ENCODE measurements around the gene ZMYND8.
"Not testable (repeated sequence)": the region's sequence is repeated elsewhere in the genome, so short reads cannot be mapped to it uniquely, and the experiment has no call there.

ZMYND8 gene

DNA sequence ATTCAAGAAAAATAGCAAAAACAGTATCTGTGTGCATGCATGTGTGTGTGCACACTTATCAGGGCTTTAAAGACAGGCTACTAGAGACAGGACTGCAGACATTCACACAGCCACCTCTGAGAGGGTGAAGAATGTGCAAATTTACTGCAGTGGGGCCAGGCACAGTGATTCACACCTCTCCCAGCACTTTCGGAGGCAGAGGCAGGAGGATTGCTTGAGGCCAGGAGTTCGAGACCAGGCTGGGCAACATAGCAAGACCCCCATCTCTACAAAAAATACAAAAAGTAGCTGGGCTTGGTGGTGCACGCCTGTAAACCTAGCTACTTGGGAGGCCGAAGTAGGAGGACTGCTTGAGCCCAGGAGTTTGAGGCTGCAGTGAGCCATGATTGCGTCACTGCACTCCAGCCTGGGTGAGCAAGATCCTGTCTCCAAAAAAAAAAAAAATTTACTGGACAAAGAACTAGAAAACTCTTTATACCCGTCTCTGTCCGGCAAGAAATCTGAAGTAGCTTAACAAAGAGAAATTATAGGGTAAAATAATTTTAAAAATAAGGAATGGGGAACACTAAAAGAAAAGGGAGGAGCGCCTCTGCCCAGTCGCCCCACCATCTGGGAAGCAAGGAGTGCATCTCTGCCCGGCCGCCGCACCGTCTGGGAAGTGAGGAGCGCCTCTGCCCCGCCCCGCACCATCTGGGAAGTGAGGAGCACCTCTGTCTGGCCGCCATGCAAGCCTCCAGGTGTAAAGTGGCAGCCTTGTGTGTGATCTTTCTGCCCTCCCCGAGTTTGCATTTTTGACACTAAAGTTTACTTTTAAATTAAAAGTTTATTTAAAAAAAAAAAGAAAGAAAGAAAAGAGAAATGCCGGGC, 105.1 kb downstream of the ZMYND8 start:
- Histone ChIP-seq H3K9ac (ENCODE audit: low read depth, low read length) (no peak overlapping the region), H3K27me3 (ENCODE audit: control insufficient read depth, insufficient read depth, low read length) (no peaks in the 10 kb centered on the region), H3K4me1 (ENCODE audit: control insufficient read depth, insufficient read depth, low read length) (no peaks in the 10 kb centered on the region), H3K4me3 (ENCODE audit: low read depth, low read length) (no peak overlapping the region), H3K9me3 (ENCODE audit: control insufficient read depth, insufficient read depth, low read length) (no peaks in the 10 kb centered on the region), H3K36me3 (ENCODE audit: control insufficient read depth, insufficient read depth, low read length) (peaks cover 46% of the 10 kb centered on the region)

DNA sequence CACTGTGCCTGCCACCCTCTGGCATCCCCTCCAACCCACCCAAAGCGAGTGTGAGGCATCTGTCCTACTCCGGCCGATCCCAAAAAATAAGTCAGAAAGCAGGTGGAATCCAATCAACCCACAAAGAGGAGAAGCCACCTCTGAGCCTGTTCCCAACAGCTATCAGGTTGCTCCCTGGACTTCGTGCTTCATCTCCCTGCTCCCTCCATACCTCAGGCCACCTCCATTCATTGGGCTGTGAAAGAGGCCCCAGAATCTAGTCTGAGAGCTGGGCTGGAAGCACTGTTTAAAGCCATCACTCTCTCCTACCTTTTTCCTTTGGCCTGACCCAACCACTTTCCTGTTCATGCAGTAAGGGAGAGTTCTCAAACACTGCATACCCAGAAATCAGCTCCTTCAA, 106.1 kb downstream of the ZMYND8 start:
- H3K27me3 ChIP-seq (ENCODE audit: control insufficient read depth, insufficient read depth, low read length): no peaks in the 10 kb centered on the region
- H3K4me3 ChIP-seq (ENCODE audit: low read depth, low read length): no peak overlapping the region
- H3K9ac ChIP-seq (ENCODE audit: low read depth, low read length): no peak overlapping the region
- H3K36me3 ChIP-seq (ENCODE audit: control insufficient read depth, insufficient read depth, low read length): peaks cover 56% of the 10 kb centered on the region
- no peaks in the 10 kb centered on the region for H3K4me1 ChIP-seq (ENCODE audit: control insufficient read depth, insufficient read depth, low read length)
- H3K9me3 ChIP-seq (ENCODE audit: control insufficient read depth, insufficient read depth, low read length): no peaks in the 10 kb centered on the region

GRCh38 chr20:47249913-47250312, 106.6 kb downstream of the ZMYND8 start:
- Histone ChIP-seq H3K9me3 (ENCODE audit: control insufficient read depth, insufficient read depth, low read length) (no peaks in the 10 kb centered on the region), H3K4me3 (ENCODE audit: low read depth, low read length) (no peak overlapping the region), H3K36me3 (ENCODE audit: control insufficient read depth, insufficient read depth, low read length) (peaks cover 55% of the 10 kb centered on the region), H3K27me3 (ENCODE audit: control insufficient read depth, insufficient read depth, low read length) (no peaks in the 10 kb centered on the region), H3K9ac (ENCODE audit: low read depth, low read length) (no peak overlapping the region), H3K4me1 (ENCODE audit: control insufficient read depth, insufficient read depth, low read length) (no peaks in the 10 kb centered on the region)

DNA sequence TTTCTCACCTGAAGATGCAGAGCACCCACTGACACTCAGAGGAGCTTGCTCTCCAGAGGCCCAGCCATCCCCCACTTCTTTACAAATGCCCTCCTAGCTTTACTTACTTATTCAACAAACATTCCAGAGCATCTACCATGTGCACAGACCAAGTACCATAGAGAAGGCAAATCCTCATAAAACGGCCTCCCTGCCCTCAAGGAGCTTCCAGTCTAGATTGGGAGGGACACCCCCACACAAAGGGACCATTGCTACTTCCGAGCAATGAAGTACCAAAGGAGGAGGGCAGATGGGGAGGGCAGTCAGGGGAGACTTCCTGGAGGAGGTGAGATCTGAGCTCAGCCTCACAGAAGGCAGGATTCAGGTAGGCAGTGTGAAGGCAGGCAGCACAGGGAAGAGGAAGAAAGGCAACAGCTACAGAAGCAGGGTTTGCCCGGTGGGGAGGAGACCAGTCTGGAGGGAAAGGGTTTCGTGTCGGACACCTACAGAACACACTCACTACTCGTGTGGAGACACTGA, 108.0 kb downstream of the ZMYND8 start:
- Histone ChIP-seq H3K9me3 (ENCODE audit: control insufficient read depth, insufficient read depth, low read length) (no peaks in the 10 kb centered on the region), H3K9ac (ENCODE audit: low read depth, low read length) (no peak overlapping the region), H3K4me1 (ENCODE audit: control insufficient read depth, insufficient read depth, low read length) (no peaks in the 10 kb centered on the region), H3K4me3 (ENCODE audit: low read depth, low read length) (no peak overlapping the region), H3K36me3 (ENCODE audit: control insufficient read depth, insufficient read depth, low read length) (peaks cover 57% of the 10 kb centered on the region), H3K27me3 (ENCODE audit: control insufficient read depth, insufficient read depth, low read length) (no peaks in the 10 kb centered on the region)

- Histone ChIP-seq H3K36me3 (ENCODE audit: control insufficient read depth, insufficient read depth, low read length) (peaks cover 57% of the 10 kb centered on the region), H3K4me3 (ENCODE audit: low read depth, low read length) (no peak overlapping the region), H3K4me1 (ENCODE audit: control insufficient read depth, insufficient read depth, low read length) (no peaks in the 10 kb centered on the region), H3K27me3 (ENCODE audit: control insufficient read depth, insufficient read depth, low read length) (no peaks in the 10 kb centered on the region), H3K9ac (ENCODE audit: low read depth, low read length) (no peak overlapping the region), H3K9me3 (ENCODE audit: control insufficient read depth, insufficient read depth, low read length) (no peaks in the 10 kb centered on the region)
Observed at GRCh38 chr20:47247972-47248371, 108.5 kb downstream of the ZMYND8 start.

- H3K9me3 ChIP-seq (ENCODE audit: control insufficient read depth, insufficient read depth, low read length): no peaks in the 10 kb centered on the region
- H3K27me3 ChIP-seq (ENCODE audit: control insufficient read depth, insufficient read depth, low read length): no peaks in the 10 kb centered on the region
- no peak overlapping the region for H3K4me3 ChIP-seq (ENCODE audit: low read depth, low read length)
- H3K9ac ChIP-seq (ENCODE audit: low read depth, low read length): no peak overlapping the region
- peaks cover 60% of the 10 kb centered on the region for H3K36me3 ChIP-seq (ENCODE audit: control insufficient read depth, insufficient read depth, low read length)
- H3K4me1 ChIP-seq (ENCODE audit: control insufficient read depth, insufficient read depth, low read length): no peaks in the 10 kb centered on the region
Observed at GRCh38 chr20:47246061-47246777, 110.3 kb downstream of the ZMYND8 start.

DNA sequence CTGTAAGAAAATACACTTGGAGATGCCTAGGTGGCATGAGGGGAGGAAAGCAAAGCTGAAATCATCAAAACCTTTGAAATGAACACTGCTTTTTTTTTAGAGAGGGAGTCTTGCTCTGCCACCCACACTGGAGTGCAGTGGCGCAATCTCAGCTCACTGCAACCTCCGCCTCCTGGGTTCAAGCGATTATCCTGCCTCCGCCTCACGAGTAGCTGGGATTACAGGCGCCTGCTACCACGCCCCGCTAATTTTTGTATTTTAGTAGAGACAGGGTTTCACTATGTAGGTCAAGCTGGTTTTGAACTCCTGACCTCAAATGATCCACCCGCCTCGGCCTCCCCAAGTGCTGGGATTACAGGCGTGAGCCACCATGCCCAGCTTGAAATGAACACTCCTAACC, 111.3 kb downstream of the ZMYND8 start:
- peaks cover 51% of the 10 kb centered on the region for H3K36me3 ChIP-seq (ENCODE audit: control insufficient read depth, insufficient read depth, low read length)

DNA sequence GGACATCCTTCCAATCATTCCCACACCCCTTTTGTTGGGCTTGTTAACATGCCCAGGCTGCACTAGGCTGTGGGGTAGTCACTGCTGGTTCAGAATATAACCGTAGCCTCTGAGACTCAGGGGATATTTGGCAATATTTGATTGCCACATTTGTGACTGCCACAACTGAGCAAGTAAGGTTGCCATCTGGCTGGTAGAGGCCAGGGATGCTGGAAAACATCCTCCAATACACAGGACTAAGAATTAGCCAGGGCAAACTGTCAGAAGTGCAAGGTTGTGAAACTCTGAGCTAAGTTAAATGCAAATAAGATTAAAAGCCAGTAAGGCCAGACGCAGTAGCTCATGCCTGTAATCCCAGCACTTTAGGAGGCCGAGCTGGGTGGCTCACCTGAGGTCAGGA, 112.0 kb downstream of the ZMYND8 start:
- Histone ChIP-seq H3K4me1 (ENCODE audit: control insufficient read depth, insufficient read depth, low read length) (no peaks in the 10 kb centered on the region), H3K27me3 (ENCODE audit: control insufficient read depth, insufficient read depth, low read length) (no peaks in the 10 kb centered on the region), H3K4me3 (ENCODE audit: low read depth, low read length) (no peak overlapping the region), H3K36me3 (ENCODE audit: control insufficient read depth, insufficient read depth, low read length) (peaks cover 45% of the 10 kb centered on the region), H3K9me3 (ENCODE audit: control insufficient read depth, insufficient read depth, low read length) (no peaks in the 10 kb centered on the region), H3K9ac (ENCODE audit: low read depth, low read length) (no peak overlapping the region)

More for the DNA sequence above, 111.3 kb downstream of the ZMYND8 start:
- H3K4me1 ChIP-seq (ENCODE audit: control insufficient read depth, insufficient read depth, low read length); H3K9me3 ChIP-seq (ENCODE audit: control insufficient read depth, insufficient read depth, low read length); H3K27me3 ChIP-seq (ENCODE audit: control insufficient read depth, insufficient read depth, low read length); H3K4me3 ChIP-seq (ENCODE audit: low read depth, low read length); H3K9ac ChIP-seq (ENCODE audit: low read depth, low read length): not testable (repeated sequence)

DNA sequence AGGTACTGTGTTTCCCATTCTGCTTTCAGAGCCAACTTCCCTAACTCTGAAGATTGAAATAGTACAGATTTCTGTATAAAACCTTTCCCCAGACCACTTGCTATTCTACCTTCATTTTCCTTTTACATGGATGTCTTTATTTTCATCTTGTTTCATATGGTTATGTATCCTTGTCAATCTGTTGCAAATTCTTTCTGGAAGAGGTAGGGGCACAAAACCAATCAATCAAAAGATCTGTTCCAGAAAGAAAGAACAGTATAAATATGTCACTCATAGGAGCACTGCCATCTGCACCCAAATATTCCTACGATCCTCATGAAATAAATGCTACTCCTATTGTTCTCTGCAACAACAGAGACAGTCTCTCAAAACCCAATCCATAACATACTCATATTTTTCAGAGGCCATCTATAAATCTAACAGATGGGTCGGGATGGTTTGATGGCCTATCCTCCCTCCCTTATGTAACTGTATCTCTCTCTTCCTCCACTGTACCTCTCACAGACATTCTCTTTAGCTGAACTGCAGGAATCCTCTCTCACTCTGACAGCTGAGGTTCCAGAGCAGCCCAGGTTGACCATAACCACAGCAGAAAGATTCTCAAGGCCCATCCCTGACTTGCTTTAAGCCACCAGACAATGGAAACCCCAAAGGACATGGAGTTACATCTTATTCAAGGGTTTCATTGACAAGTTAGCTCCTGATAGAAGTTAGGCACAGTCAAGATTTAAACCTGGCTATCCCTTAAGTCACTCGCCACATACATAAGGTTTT, 112.8 kb downstream of the ZMYND8 start:
- peaks cover 45% of the 10 kb centered on the region for H3K36me3 ChIP-seq (ENCODE audit: control insufficient read depth, insufficient read depth, low read length)

DNA sequence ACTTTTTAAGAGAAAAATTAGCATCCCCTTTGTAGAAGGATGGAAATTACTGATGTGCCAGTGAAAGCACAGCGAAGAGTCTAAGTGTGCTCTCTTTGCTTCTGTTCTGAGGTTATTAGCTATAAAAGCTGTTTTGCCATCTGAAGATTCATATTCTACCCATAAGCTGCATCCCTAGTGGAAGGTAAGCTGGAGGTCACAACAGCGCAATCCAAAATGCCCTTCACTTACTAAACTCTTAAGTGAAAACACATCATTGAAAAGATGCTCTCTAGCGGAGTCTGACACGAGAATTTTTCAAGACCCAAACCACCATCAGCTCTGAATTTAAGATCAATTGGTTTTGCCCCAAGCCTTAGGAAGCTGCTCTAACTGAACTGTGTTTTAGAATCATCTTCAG, 113.5 kb downstream of the ZMYND8 start:
- H3K4me3 ChIP-seq (ENCODE audit: low read depth, low read length): no peak overlapping the region
- no peaks in the 10 kb centered on the region for H3K9me3 ChIP-seq (ENCODE audit: control insufficient read depth, insufficient read depth, low read length)
- H3K9ac ChIP-seq (ENCODE audit: low read depth, low read length): no peak overlapping the region
- no peaks in the 10 kb centered on the region for H3K4me1 ChIP-seq (ENCODE audit: control insufficient read depth, insufficient read depth, low read length)
- peaks cover 43% of the 10 kb centered on the region for H3K36me3 ChIP-seq (ENCODE audit: control insufficient read depth, insufficient read depth, low read length)
- no peaks in the 10 kb centered on the region for H3K27me3 ChIP-seq (ENCODE audit: control insufficient read depth, insufficient read depth, low read length)

More for the DNA sequence above, 112.8 kb downstream of the ZMYND8 start:
- H3K4me3 ChIP-seq (ENCODE audit: low read depth, low read length): no peak overlapping the region
- no peaks in the 10 kb centered on the region for H3K27me3 ChIP-seq (ENCODE audit: control insufficient read depth, insufficient read depth, low read length)
- no peaks in the 10 kb centered on the region for H3K4me1 ChIP-seq (ENCODE audit: control insufficient read depth, insufficient read depth, low read length)
- no peak overlapping the region for H3K9ac ChIP-seq (ENCODE audit: low read depth, low read length)
- H3K9me3 ChIP-seq (ENCODE audit: control insufficient read depth, insufficient read depth, low read length): no peaks in the 10 kb centered on the region

GRCh38 chr20:47241345-47241781, 115.1 kb downstream of the ZMYND8 start:
- H3K36me3 ChIP-seq (ENCODE audit: control insufficient read depth, insufficient read depth, low read length): peaks cover 48% of the 10 kb centered on the region
- no peaks in the 10 kb centered on the region for H3K27me3 ChIP-seq (ENCODE audit: control insufficient read depth, insufficient read depth, low read length)
- H3K4me1 ChIP-seq (ENCODE audit: control insufficient read depth, insufficient read depth, low read length): no peaks in the 10 kb centered on the region
- no peak overlapping the region for H3K4me3 ChIP-seq (ENCODE audit: low read depth, low read length)
- H3K9me3 ChIP-seq (ENCODE audit: control insufficient read depth, insufficient read depth, low read length): no peaks in the 10 kb centered on the region
- no peak overlapping the region for H3K9ac ChIP-seq (ENCODE audit: low read depth, low read length)
